ENCODE results near the gene COL7A1.
"Not testable (repeated sequence)": the region's sequence is repeated elsewhere in the genome, so short reads cannot be mapped to it uniquely, and the experiment has no call there.

The COL7A1 gene

GRCh38 chr3:48535578-48535977, 59.6 kb downstream of the COL7A1 start:
- no peak for FAIRE-seq

GRCh38 chr3:48532977-48533337, 62.2 kb downstream of the COL7A1 start:
- no peak for FAIRE-seq

- no peak for FAIRE-seq
Observed at GRCh38 chr3:48532271-48532976, 62.7 kb downstream of the COL7A1 start.

GRCh38 chr3:48530701-48531100, 64.4 kb downstream of the COL7A1 start:
- not testable (repeated sequence) for FAIRE-seq

GRCh38 chr3:48528754-48529153, 66.4 kb downstream of the COL7A1 start:
- FAIRE-seq, result no peak

- FAIRE-seq, result no peak
Observed at GRCh38 chr3:48528048-48528447, 67.1 kb downstream of the COL7A1 start.

- FAIRE-seq, result no peak
Observed at GRCh38 chr3:48524970-48525369, 70.2 kb downstream of the COL7A1 start.

- no peak for FAIRE-seq
Observed at GRCh38 chr3:48521635-48522034, 73.5 kb downstream of the COL7A1 start.

- FAIRE-seq, result no peak
Observed at GRCh38 chr3:48519277-48519643, 75.9 kb downstream of the COL7A1 start.

- no peak for FAIRE-seq
Observed at GRCh38 chr3:48518638-48519276, 76.4 kb downstream of the COL7A1 start.

GRCh38 chr3:48518069-48518468, 77.1 kb downstream of the COL7A1 start:
- FAIRE-seq, result no peak

GRCh38 chr3:48516571-48516970, 78.6 kb downstream of the COL7A1 start:
- no peak for FAIRE-seq

GRCh38 chr3:48514431-48515227, 80.5 kb downstream of the COL7A1 start:
- no peak for FAIRE-seq
